HG02642 (cell line): ENCODE results near the gene C10orf67.
"Not testable (repeated sequence)": the region's sequence is repeated elsewhere in the genome, so short reads cannot be mapped to it uniquely, and the experiment has no call there.

Experiments
- ATAC-seq: cut with Tn5 transposase; IDR thresholded peaks from one replicate; pipeline ENCODE4 v1.9.1; 2021; ENCODE audit warnings: mild to moderate bottlenecking; ENCODE audit not compliant: unreplicated experiment, poor library complexity

The C10orf67 gene

GRCh38 chr10:23362879-23363792 lies 18.5 kb upstream of the C10orf67 start:
- peak; percentile 48 for ATAC-seq

- peak; percentile 47 for ATAC-seq
Measured at GRCh38 chr10:23362069-23362830, 17.7 kb upstream of the C10orf67 start.

- ATAC-seq: no peak
Measured at GRCh38 chr10:23361665-23362064, 17.1 kb upstream of the C10orf67 start.

GRCh38 chr10:23359692-23360380 lies 15.2 kb upstream of the C10orf67 start:
- no peak for ATAC-seq

- ATAC-seq: no peak
Measured at GRCh38 chr10:23358357-23358756, 13.8 kb upstream of the C10orf67 start.

GRCh38 chr10:23354630-23355279 lies 10.2 kb upstream of the C10orf67 start:
- no peak for ATAC-seq

GRCh38 chr10:23351926-23352519 lies 7.4 kb upstream of the C10orf67 start:
- no peak for ATAC-seq

- ATAC-seq: not testable (repeated sequence)
Measured at GRCh38 chr10:23350706-23351105, 6.1 kb upstream of the C10orf67 start.

- ATAC-seq: no peak
Measured at GRCh38 chr10:23345861-23346260, 1.3 kb upstream of the C10orf67 start.

GRCh38 chr10:23343591-23344240 lies 881 bp downstream of the C10orf67 start:
- ATAC-seq: peak; percentile 38

- ATAC-seq: no peak
Measured at GRCh38 chr10:23342213-23342884, 2.2 kb downstream of the C10orf67 start.

GRCh38 chr10:23341004-23341403 lies 3.6 kb downstream of the C10orf67 start:
- no peak for ATAC-seq

- ATAC-seq: no peak
Measured at GRCh38 chr10:23340354-23340753, 4.2 kb downstream of the C10orf67 start.

GRCh38 chr10:23338886-23339285 lies 5.7 kb downstream of the C10orf67 start:
- no peak for ATAC-seq

GRCh38 chr10:23338155-23338828 lies 6.3 kb downstream of the C10orf67 start:
- no peak for ATAC-seq

- no peak for ATAC-seq
Measured at GRCh38 chr10:23337616-23338015, 7.0 kb downstream of the C10orf67 start.

- no peak for ATAC-seq
Measured at GRCh38 chr10:23331567-23332301, 12.9 kb downstream of the C10orf67 start.

GRCh38 chr10:23330948-23331347 lies 13.6 kb downstream of the C10orf67 start:
- no peak for ATAC-seq
